HG03521 (cell line): Measurements from ENCODE around the gene HRC.
"Not testable (repeated sequence)": the region's sequence is repeated elsewhere in the genome, so short reads cannot be mapped to it uniquely, and the experiment has no call there.

ENCODE experiments used
- ATAC-seq: cut with Tn5 transposase; IDR thresholded peaks from one replicate; pipeline ENCODE4 v1.9.1; 2021; ENCODE audit warnings: mild to moderate bottlenecking, moderate library complexity; ENCODE audit not compliant: unreplicated experiment

Gene HRC

GRCh38 chr19:49136771-49137171 lies 18.4 kb downstream of the HRC start:
- no peak for ATAC-seq

GRCh38 chr19:49135686-49136085 lies 19.5 kb downstream of the HRC start:
- no peak for ATAC-seq

- ATAC-seq, result no peak
Measured at GRCh38 chr19:49133621-49134454, 21.4 kb downstream of the HRC start.

GRCh38 chr19:49132974-49133609 lies 22.1 kb downstream of the HRC start:
- ATAC-seq, result no peak

GRCh38 chr19:49130325-49130724 lies 24.9 kb downstream of the HRC start:
- no peak for ATAC-seq

- no peak for ATAC-seq
Measured at GRCh38 chr19:49129238-49129583, 26.0 kb downstream of the HRC start.

- no peak for ATAC-seq
Measured at GRCh38 chr19:49128545-49129237, 26.5 kb downstream of the HRC start.

GRCh38 chr19:49127674-49128544 lies 27.3 kb downstream of the HRC start:
- ATAC-seq, result peak; percentile 81

- not testable (repeated sequence) for ATAC-seq
Measured at GRCh38 chr19:49127225-49127624, 28.0 kb downstream of the HRC start.

- no peak for ATAC-seq
Measured at GRCh38 chr19:49126575-49126974, 28.6 kb downstream of the HRC start.

- no peak for ATAC-seq
Measured at GRCh38 chr19:49125025-49125731, 30.0 kb downstream of the HRC start.

GRCh38 chr19:49123285-49123684 lies 31.9 kb downstream of the HRC start:
- ATAC-seq, result not testable (repeated sequence)

GRCh38 chr19:49121841-49122240 lies 33.4 kb downstream of the HRC start:
- not testable (repeated sequence) for ATAC-seq

- no peak for ATAC-seq
Measured at GRCh38 chr19:49120868-49121267, 34.3 kb downstream of the HRC start.

- no peak for ATAC-seq
Measured at GRCh38 chr19:49120325-49120683, 34.9 kb downstream of the HRC start.

- no peak for ATAC-seq
Measured at GRCh38 chr19:49119411-49120324, 35.5 kb downstream of the HRC start, which contains the start of gene PPFIA3. TSS of gene PPFIA3 (plus strand) at chr19:49119544. CDS start at chr19:49127874, 8,330 bp downstream.

- peak; percentile 81 for ATAC-seq
Measured at GRCh38 chr19:49118565-49119410, 36.4 kb downstream of the HRC start, which contains the start of gene C19orf73. TSS of gene C19orf73 (minus strand) at chr19:49119143. CDS start at chr19:49119022, 121 bp downstream.
